K562 (cell line): ENCODE measurements around the gene MOB1B. TPM values are rescaled to one million over a fixed set of nuclear protein-coding genes. Genes with fewer than 3 reads are reported as not detected.

Source experiments
- ATAC-seq: fragments of 200-7000 bp; cut with Tn5 transposase; 3 replicates; pipeline ENCODE4 v1.9.1; 2020; ENCODE audit warnings: moderate library complexity
- BruUV-seq: library from RNA; stranded (reverse); fragments of 400-500 nt; replicated peaks from 2 replicates; lab custom pipeline; 2021; lab: Mats Ljungman, UMichigan
- CTCF ChIA-PET: fragments of 300-600 bp; formaldehyde crosslinking; extraction: SDS; loops from one replicate; lab custom pipeline; 2021; ENCODE audit warnings: low intra/inter-chr PET ratio; lab: Yijun Ruan, JAX
- POLR2A ChIA-PET: fragments of 300-600, 350-650 bp; sonication (Branson Sonifier 250); formaldehyde crosslinking; extraction: SDS; loops from one replicate; lab custom pipeline; 2021; ENCODE audit warnings: antibody characterized with exemption, inconsistent platforms; lab: Yijun Ruan, JAX
- DNase-seq, 4 experiments: peaks; one replicate each; pipeline versions ENCODE4 v3.0.0 to v3.0.0-alpha.2; 2011 to 2018; ENCODE audit warnings: low spot score in 3 of 4, mixed read lengths in 3 of 4; ENCODE audit errors: extremely low read depth in 1 of 4
- FAIRE-seq: peaks from 2 replicates; lab custom pipeline; 2011; peaks lifted over from hg19 to GRCh38; lab: Jason Lieb, UNC
- H2AFZ ChIP-seq: 2 replicates; pipeline ENCODE4 v1.6.0; 2011; ENCODE audit warnings: low read depth, low read length, control low read depth, inconsistent platforms
- H3K27ac ChIP-seq: fragments of 200-600 bp; 3 replicates; pipeline ENCODE4 v1.8.0; 2011; ENCODE audit warnings: low read depth, mild to moderate bottlenecking, control low read depth, inconsistent platforms, low read length, moderate library complexity, mixed read lengths; ENCODE audit errors: extremely low read depth
- H3K27me3 ChIP-seq, 2 experiments: fragments of 300-600 bp in 1 of 2; 2 replicates in 1 of 2; 3 replicates in 1 of 2; pipeline versions ENCODE4 v1.6.0 to v1.8.0; 2011; ENCODE audit warnings: inconsistent platforms in 2 of 2, low read length in 2 of 2, mild to moderate bottlenecking in 1 of 2, mixed read lengths in 1 of 2, moderate library complexity in 1 of 2; ENCODE audit not compliant: control insufficient read depth in 2 of 2, insufficient read depth in 2 of 2
- H3K36me3 ChIP-seq: fragments of 300-600 bp; 3 replicates; pipeline ENCODE4 v1.8.0; 2011; ENCODE audit warnings: mild to moderate bottlenecking, low read length, inconsistent platforms; ENCODE audit not compliant: control insufficient read depth, insufficient read depth
- H3K4me1 ChIP-seq, 2 experiments: fragments of 200-600 bp in 1 of 2; replicated peaks in 1 of 2; 2 replicates in 1 of 2; 3 replicates in 1 of 2; pipeline versions ENCODE4 v1.5.1 to v1.8.0; 2011; ENCODE audit warnings: inconsistent platforms in 2 of 2, low read length in 2 of 2, mild to moderate bottlenecking in 1 of 2, mixed read lengths in 1 of 2, moderate library complexity in 1 of 2; ENCODE audit not compliant: control insufficient read depth in 2 of 2, insufficient read depth in 2 of 2
- H3K4me2 ChIP-seq: 2 replicates; pipeline ENCODE4 v1.6.1; 2011; ENCODE audit warnings: low read length, control low read depth, inconsistent platforms, mixed read lengths; ENCODE audit not compliant: insufficient read depth
- H3K4me3 ChIP-seq: fragments of 200-600 bp; sonication (generic), shearing (Covaris generic); 2 replicates; pipeline ENCODE4 v1.5.1; 2016; ENCODE audit warnings: control low read depth, inconsistent platforms
- H3K79me2 ChIP-seq: fragments of 200-600 bp; 3 replicates; pipeline ENCODE4 v1.8.0; 2011; ENCODE audit warnings: low read length, inconsistent platforms; ENCODE audit not compliant: control insufficient read depth, insufficient read depth
- H3K9ac ChIP-seq, 2 experiments: 2 replicates each; pipeline versions ENCODE4 v1.6.0 to v1.6.1; 2011; ENCODE audit warnings: low read depth in 2 of 2, low read length in 2 of 2, control low read depth in 1 of 2, inconsistent platforms in 1 of 2, mild to moderate bottlenecking in 1 of 2, mixed read lengths in 1 of 2; ENCODE audit not compliant: insufficient read depth in 1 of 2
- H3K9me1 ChIP-seq: one replicate; pipeline ENCODE4 v1.6.0; 2011; ENCODE audit warnings: inconsistent platforms, mild to moderate bottlenecking, low read length, moderate library complexity; ENCODE audit not compliant: control insufficient read depth, insufficient read depth
- H3K9me3 ChIP-seq: replicated peaks from 2 replicates; pipeline ENCODE4 v1.5.1; 2011; ENCODE audit warnings: low read depth, low read length, inconsistent platforms; ENCODE audit not compliant: control insufficient read depth, insufficient read depth
- H4K20me1 ChIP-seq: replicated peaks from 2 replicates; pipeline ENCODE4 v1.6.1; 2011; ENCODE audit warnings: low read length, inconsistent platforms, mixed read lengths; ENCODE audit not compliant: control insufficient read depth, insufficient read depth
- CBX3 ChIP-seq, 2 experiments: IDR thresholded peaks; 1 replicate in 1 of 2; 2 replicates in 1 of 2; pipeline ENCODE4 v1.6.1; 2012; ENCODE audit warnings: inconsistent platforms in 2 of 2, low read length in 2 of 2, borderline replicate concordance in 1 of 2, control low read depth in 1 of 2
- FOS ChIP-seq: IDR thresholded peaks from 3 replicates; pipeline ENCODE4 v1.6.1; 2011; ENCODE audit not compliant: insufficient read length; ENCODE audit errors: extremely low read depth
- GATAD2A ChIP-seq: fragments of 450-650 bp; IDR thresholded peaks from 2 replicates; pipeline ENCODE4 v1.6.1; 2017
- RAD21 ChIP-seq, 2 experiments: fragments of 250-450 bp in 1 of 2; fragments of 450-650 bp in 1 of 2; sonication (Bioruptor Pico) in 1 of 2; formaldehyde crosslinking in 1 of 2; IDR thresholded peaks in 1 of 2; conservative IDR thresholded peaks in 1 of 2; 2 replicates each; pipeline versions ENCODE4 v1.4.0 to v1.8.0; 2020 to 2022; ENCODE audit warnings: mild to moderate bottlenecking in 2 of 2, moderate library complexity in 1 of 2
- WGBS: fragments of 100-300 bp; shearing (Covaris generic); methylation state at CpG from one replicate; pipeline ENCODE4 v1.1.6; 2016; ENCODE audit warnings: low coverage, mixed read lengths; ENCODE audit not compliant: insufficient coverage; ENCODE audit errors: missing lambda C conversion rate; 5-methylcytosine and 5-hydroxymethylcytosine counted together
- in situ Hi-C: fragments of 300-500 bp; cut with MboI; formaldehyde crosslinking; loops from 4 replicates; pipeline ENCODE4 v1.15.0; 2018; ENCODE audit warnings: inconsistent platforms, mixed read lengths
- intact Hi-C: fragments of 100-400 bp; cut with micrococcal nuclease; formaldehyde crosslinking; loops from 2 replicates; pipeline ENCODE4 v1.14.2; 2022
- polyA plus RNA-seq, 8 experiments: library from polyadenylated mRNA; depleted of rRNA in 4 of 8; stranded (reverse) in 5 of 8; unstranded in 3 of 8; fragments of >200 nt; fragmentation: Nextera tagmentation in 2 of 8; fragmentation: Illumina TruSeq in 1 of 8; extraction: Ambion mirVana in 2 of 8; extraction: Trizol in 1 of 8; gene quantifications; 2 replicates each; pipeline versions ENCODE4 v1.2.1 to v1.2.3, GENCODE V29; 2011 to 2014; ENCODE audit warnings: inconsistent platforms in 1 of 8, missing spikeins in 1 of 8
- total RNA-seq, 7 experiments: library from RNA; depleted of rRNA in 6 of 7; stranded (reverse); fragments of >200 nt in 6 of 7; fragmentation: Illumina TruSeq in 2 of 7; extraction: Trizol in 2 of 7; gene quantifications; 2 replicates each; pipeline versions ENCODE4 v1.2.1 to v1.2.3, GENCODE V29; 2011 to 2021; ENCODE audit warnings: low replicate concordance in 1 of 7
- TF ChIP-seq, protein P1 (sequence below), 3 experiments: IDR thresholded peaks in 2 of 3; conservative IDR thresholded peaks in 1 of 3; 2 replicates each; pipeline ENCODE4 v1.5.1; 2011 to 2012; ENCODE audit warnings: low read length in 3 of 3, mild to moderate bottlenecking in 3 of 3, control low read depth in 2 of 3, improper control_type of control experiment in 1 of 3, inconsistent platforms in 1 of 3, low read depth in 1 of 3, mixed read lengths in 1 of 3, moderate library complexity in 1 of 3; ENCODE audit not compliant: insufficient read depth in 2 of 3

Gene MOB1B
- total and polyA plus RNA-seq, 9 of the 15 experiments (the other 6 are each of a cell fraction or from before 2014, with no cell fraction given) = 8.4 to 37.8 (median 19.0) TPM

DNA sequence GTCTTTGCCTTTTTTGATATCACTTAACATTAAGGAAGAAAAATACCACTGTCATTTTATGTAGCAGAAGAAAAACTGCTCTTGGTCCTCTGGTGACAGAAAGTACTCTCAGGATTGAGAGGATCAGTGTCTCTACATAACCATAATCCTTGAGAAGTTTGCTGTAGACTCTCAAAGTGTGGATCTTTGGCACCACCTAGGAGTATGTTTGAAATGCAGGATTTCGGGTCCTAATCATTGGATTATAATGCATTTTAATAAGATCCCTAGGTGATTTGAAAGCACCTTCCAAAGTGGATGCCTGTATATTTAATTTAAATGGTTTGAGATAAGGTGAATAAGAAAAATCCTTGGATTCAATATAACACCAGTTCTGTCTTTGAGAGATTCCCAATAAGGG lies 23.2 kb downstream of the MOB1B start:
- POLR2A ChIA-PET = no interaction called here
- H3K79me2 ChIP-seq = peaks cover 95% of the 10 kb centered on the region
- CTCF ChIA-PET = no interaction called here
- TF ChIP-seq GATAD2A (no peak), CBX3 (IDR thresholded peaks at IDR 0.05; ENCODE audit: borderline replicate concordance in 1 of 2, low read length in 2 of 2) (no peak), FOS (no peak), RAD21 (CRISPR knock-in tag; conservative IDR thresholded peaks at IDR 0.05 in 1 of 2, IDR thresholded peaks at IDR 0.05 in 1 of 2) (peak in 1 of 2 experiments; percentile 28; a peak in 1 of 4 replicates)
- TF ChIP-seq, protein P1, sequence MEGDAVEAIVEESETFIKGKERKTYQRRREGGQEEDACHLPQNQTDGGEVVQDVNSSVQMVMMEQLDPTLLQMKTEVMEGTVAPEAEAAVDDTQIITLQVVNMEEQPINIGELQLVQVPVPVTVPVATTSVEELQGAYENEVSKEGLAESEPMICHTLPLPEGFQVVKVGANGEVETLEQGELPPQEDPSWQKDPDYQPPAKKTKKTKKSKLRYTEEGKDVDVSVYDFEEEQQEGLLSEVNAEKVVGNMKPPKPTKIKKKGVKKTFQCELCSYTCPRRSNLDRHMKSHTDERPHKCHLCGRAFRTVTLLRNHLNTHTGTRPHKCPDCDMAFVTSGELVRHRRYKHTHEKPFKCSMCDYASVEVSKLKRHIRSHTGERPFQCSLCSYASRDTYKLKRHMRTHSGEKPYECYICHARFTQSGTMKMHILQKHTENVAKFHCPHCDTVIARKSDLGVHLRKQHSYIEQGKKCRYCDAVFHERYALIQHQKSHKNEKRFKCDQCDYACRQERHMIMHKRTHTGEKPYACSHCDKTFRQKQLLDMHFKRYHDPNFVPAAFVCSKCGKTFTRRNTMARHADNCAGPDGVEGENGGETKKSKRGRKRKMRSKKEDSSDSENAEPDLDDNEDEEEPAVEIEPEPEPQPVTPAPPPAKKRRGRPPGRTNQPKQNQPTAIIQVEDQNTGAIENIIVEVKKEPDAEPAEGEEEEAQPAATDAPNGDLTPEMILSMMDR (IDR thresholded peaks at IDR 0.05 in 2 of 3, conservative IDR thresholded peaks at IDR 0.05 in 1 of 3; ENCODE audit: insufficient read depth in 2 of 3, low read depth in 1 of 3, low read length in 3 of 3) = 0 out of 6 replicates have a peak, but pooled peaks of 1 of the 3 experiments have one; percentile 6
- no TSS peak for BruUV-seq
- H3K36me3 ChIP-seq = peaks cover 9% of the 10 kb centered on the region; the same call in 1 of the 3 replicates
- peaks cover 0 to 6% of the 10 kb centered on the region in 2 experiments; a peak in 3 of 5 replicates for H3K4me1 ChIP-seq
- in situ Hi-C loops = no loop called here
- H3K9me3 ChIP-seq = peaks cover 1% of the 10 kb centered on the region; the same call in 1 of the 2 replicates
- no peaks in the 10 kb centered on the region for H3K9me1 ChIP-seq
- WGBS = 67% methylated on average over 1 of the region's 1 CpG
- no peak overlapping the region for H2AFZ ChIP-seq
- no peak overlapping the region for H3K4me2 ChIP-seq
- FAIRE-seq = no peak
- peaks cover 12% of the 10 kb centered on the region; the same call in 1 of the 2 replicates for H4K20me1 ChIP-seq
- no peak overlapping the region for H3K9ac ChIP-seq
- intact Hi-C loops = no loop called here
- DNase-seq = no peak
- H3K27ac ChIP-seq = no peak overlapping the region
- no peak overlapping the region for H3K4me3 ChIP-seq
- ATAC-seq = 0 out of 3 replicates have a peak, but pooled peaks have one; percentile 26
- no peaks in the 10 kb centered on the region for H3K27me3 ChIP-seq
